Measurements from ENCODE around the gene RRP1. TPM values are rescaled to one million over a fixed set of nuclear protein-coding genes. Genes with fewer than 3 reads are reported as not detected.

Gene RRP1
- total and polyA plus RNA-seq, 9 donors = 8.5 to 29.3 (median 22.6) TPM

DNA sequence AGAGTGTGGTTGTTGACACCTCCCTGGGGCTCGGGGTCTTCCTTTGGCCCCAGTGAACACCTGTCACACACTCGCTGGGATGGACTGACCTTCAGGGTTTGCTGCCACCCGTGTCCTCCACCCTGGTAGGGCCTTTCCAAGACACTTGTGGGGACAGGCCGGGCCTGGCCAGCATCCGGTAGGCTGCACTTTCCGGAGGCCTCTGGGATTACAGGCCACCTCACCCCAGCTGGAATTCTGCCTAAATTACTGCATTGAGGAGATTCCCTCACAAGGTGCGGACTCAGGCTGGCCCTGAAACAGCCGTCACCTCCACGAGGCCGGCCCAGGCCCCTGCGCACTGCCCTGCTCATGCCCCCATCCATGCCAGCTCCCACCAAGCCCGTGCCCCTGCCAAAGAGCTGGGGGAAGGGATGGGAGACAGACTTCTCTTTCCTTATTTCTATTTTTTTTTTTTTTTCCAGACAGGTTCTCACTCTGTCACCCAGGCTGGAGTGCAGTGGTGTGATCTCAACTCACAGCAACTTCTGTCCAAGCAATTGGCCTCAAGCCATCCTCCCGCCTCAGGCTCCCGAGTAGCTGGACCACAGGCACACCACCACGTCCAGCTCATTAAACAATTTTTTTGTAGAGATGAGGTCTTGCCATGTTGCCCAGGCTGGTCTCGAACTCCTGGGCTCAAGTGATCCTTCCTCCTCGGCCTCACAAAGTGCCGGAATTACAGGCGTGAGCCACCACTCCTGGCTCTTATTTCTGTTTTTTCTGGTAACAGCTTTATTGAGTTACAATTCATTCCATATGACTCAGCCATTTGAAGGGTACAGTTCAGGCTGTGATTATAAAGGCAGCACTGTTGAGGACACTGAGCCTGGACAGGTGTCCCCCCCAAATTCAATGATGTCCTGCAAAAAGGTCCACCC lies 24.5 kb upstream of the RRP1 start:
- intact Hi-C loops (cut with DNase I) = no loop called here
- Histone ChIP-seq H3K36me3 (no peaks in the 10 kb centered on the region), H3K4me3 (no peak overlapping the region), H3K27ac (no peak overlapping the region), H3K27me3 (no peaks in the 10 kb centered on the region), H3K4me1 (ENCODE audit: insufficient read depth) (peaks cover 7% of the 10 kb centered on the region), H3K9me3 (no peaks in the 10 kb centered on the region)
- TF ChIP-seq, protein P1, sequence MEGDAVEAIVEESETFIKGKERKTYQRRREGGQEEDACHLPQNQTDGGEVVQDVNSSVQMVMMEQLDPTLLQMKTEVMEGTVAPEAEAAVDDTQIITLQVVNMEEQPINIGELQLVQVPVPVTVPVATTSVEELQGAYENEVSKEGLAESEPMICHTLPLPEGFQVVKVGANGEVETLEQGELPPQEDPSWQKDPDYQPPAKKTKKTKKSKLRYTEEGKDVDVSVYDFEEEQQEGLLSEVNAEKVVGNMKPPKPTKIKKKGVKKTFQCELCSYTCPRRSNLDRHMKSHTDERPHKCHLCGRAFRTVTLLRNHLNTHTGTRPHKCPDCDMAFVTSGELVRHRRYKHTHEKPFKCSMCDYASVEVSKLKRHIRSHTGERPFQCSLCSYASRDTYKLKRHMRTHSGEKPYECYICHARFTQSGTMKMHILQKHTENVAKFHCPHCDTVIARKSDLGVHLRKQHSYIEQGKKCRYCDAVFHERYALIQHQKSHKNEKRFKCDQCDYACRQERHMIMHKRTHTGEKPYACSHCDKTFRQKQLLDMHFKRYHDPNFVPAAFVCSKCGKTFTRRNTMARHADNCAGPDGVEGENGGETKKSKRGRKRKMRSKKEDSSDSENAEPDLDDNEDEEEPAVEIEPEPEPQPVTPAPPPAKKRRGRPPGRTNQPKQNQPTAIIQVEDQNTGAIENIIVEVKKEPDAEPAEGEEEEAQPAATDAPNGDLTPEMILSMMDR (IDR thresholded peaks at IDR 0.05) = no peak
- WGBS, 3 donors = 79 to 82% (median 81%) methylated on average over 19 of the region's 19 CpGs
- DNase-seq = no peak

DNA sequence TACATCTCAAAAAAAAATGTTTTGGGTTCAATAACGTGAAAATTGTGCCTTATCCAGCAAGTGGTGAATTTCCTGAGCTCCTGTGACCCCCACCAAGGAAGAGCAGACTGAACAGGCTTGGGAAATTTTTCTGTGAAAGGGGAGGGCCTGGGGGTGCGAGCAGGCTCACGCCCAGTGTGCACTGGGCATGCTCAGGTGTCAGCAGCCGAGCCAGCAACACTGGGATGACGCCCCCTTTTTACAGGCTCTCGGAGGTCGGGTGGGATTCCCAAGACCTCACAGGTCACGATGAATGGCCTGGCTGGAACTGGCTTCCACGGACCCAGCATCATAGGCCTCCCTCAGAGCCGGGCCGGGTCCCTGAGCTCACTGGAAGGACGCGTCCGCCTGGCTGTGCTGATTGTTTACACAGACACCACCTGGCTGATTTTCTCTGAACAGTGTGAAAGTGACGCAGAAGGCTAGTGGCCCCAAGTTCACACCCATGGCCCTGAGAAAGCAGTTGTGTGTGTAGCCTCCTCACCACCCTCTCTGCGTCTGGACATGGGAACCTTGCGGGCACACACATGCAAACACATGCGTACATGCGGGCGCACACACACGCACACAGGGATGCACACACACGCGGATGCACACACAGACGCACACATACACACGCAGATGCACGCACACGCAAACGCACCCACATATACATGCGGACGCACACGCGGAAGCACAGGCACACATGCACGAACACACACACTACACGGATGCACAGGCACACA lies 22.5 kb upstream of the RRP1 start:
- no peaks in the 10 kb centered on the region for H3K27me3 ChIP-seq
- no peaks in the 10 kb centered on the region for H3K9me3 ChIP-seq
- H3K27ac ChIP-seq = no peak overlapping the region
- WGBS, 3 donors = 41 to 61% (median 51%) methylated on average over 34 of the region's 34 CpGs
- no peaks in the 10 kb centered on the region for H3K36me3 ChIP-seq
- DNase-seq = peak in 4 of 5 donors; percentile 54 to 77 (median 68)
- intact Hi-C loops (cut with DNase I) = no loop called here
- H3K4me3 ChIP-seq = no peak overlapping the region
- peaks cover 7% of the 10 kb centered on the region for H3K4me1 ChIP-seq (ENCODE audit: insufficient read depth)
- TF ChIP-seq, protein P1 (IDR thresholded peaks at IDR 0.05) = no peak
- TF ChIP-seq EP300 (IDR thresholded peaks at IDR 0.05) = no peak
- TF ChIP-seq POLR2A (IDR thresholded peaks at IDR 0.05) = no peak

DNA sequence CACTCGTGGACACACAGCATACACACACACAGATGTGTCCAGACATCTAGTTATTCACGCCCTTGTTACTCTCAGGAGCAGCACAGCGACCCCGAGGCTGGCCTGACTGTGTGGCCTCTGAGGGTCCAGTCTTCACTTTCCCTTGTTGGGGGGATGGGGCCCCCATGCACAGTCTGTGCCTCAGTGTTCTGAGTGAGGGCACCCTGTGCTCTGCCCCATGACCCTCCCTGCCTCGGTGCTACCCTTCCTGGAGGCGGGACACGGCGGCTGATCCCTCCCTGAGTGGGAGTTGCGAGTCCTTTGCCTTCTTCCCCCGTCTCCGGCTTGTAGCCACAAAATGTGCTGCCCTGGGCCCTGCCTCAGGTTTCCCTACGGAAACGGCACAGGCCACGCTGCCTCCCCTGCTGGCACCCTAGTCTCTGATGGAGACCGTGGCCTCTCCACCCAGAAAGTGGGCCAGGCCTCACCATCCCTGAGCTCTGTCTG lies 21.8 kb upstream of the RRP1 start:
- 70 to 78% (median 74%) methylated on average over 15 of the region's 15 CpGs for WGBS, 3 donors
- H3K27me3 ChIP-seq = no peaks in the 10 kb centered on the region
- peaks cover 7% of the 10 kb centered on the region for H3K4me1 ChIP-seq (ENCODE audit: insufficient read depth)
- no peaks in the 10 kb centered on the region for H3K36me3 ChIP-seq
- H3K27ac ChIP-seq = no peak overlapping the region
- H3K9me3 ChIP-seq = no peaks in the 10 kb centered on the region
- TF ChIP-seq, protein P1 (IDR thresholded peaks at IDR 0.05) = no peak
- TF ChIP-seq EP300 (IDR thresholded peaks at IDR 0.05) = no peak
- TF ChIP-seq POLR2A (IDR thresholded peaks at IDR 0.05) = no peak
- DNase-seq = peak in 1 of 5 donors; percentile 41
- intact Hi-C loops (cut with DNase I) = no loop called here
- no peak overlapping the region for H3K4me3 ChIP-seq

DNA sequence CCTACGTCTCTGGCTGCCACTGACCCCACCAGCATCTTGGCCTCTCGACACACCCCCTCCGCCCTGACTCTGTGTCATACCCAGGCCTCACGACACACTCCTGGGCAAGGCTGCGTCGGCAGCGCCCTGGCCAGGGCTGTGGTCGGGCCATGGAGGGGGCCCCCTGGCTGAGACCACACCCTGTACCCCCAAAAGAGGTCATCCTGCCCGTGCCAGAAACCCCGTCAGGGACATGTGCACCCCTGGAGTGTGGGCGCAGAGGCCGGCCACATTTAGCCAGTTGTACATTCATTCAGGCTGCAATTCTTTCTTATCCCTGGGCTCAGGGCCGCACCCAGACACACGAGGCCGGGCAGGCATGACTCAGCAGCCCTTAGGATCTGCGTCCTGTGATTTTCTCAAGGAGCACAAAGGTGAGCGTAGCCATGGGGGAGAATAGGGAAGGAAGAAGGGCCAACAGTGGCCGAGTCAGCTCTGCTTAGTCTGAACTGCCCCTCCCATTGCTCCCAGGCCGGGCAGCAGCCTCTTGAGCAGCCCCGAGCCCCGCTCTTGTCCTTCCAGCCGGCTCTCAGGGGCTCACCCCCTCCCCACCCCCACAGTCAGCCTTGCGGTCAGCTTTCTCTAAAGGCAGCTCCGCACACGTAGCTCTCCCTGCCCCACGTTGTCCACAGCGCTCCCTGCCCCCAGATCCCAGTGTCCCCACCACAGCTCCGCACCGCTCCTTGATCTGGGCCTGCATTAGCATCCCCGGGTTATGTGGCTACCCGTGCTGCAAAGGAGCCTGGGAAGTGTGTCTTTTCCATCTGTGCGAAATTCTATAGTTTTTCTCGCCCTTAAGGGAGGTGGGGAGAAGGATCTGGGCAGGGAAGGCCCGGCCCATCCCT lies 21.2 kb upstream of the RRP1 start:
- 66 to 69% (median 68%) methylated on average over 34 of the region's 34 CpGs for WGBS, 3 donors
- Histone ChIP-seq H3K27ac (no peak overlapping the region), H3K9me3 (no peaks in the 10 kb centered on the region), H3K36me3 (no peaks in the 10 kb centered on the region), H3K27me3 (no peaks in the 10 kb centered on the region), H3K4me3 (no peak overlapping the region), H3K4me1 (ENCODE audit: insufficient read depth) (peaks cover 7% of the 10 kb centered on the region)
- TF ChIP-seq, protein P1 (IDR thresholded peaks at IDR 0.05) = no peak
- TF ChIP-seq EP300 (IDR thresholded peaks at IDR 0.05) (no peak), POLR2A (IDR thresholded peaks at IDR 0.05) (no peak)
- intact Hi-C loops (cut with DNase I) = no loop called here
- DNase-seq = peak in 3 of 5 donors; percentile 40 to 55 (median 54)
